K562 (cell line): Measurements from ENCODE around the gene SEMA3F. TPM values are rescaled to one million over a fixed set of nuclear protein-coding genes. Genes with fewer than 3 reads are reported as not detected.

Experiments used
- ATAC-seq: fragments of 200-7000 bp; cut with Tn5 transposase; 3 replicates; pipeline ENCODE4 v1.9.1; 2020; ENCODE audit warnings: moderate library complexity
- BruUV-seq: library from RNA; stranded (reverse); fragments of 400-500 nt; replicated peaks from 2 replicates; lab custom pipeline; 2021; lab: Mats Ljungman, UMichigan
- CTCF ChIA-PET: fragments of 300-600 bp; formaldehyde crosslinking; extraction: SDS; loops from one replicate; lab custom pipeline; 2021; ENCODE audit warnings: low intra/inter-chr PET ratio; lab: Yijun Ruan, JAX
- POLR2A ChIA-PET: fragments of 300-600, 350-650 bp; sonication (Branson Sonifier 250); formaldehyde crosslinking; extraction: SDS; loops from one replicate; lab custom pipeline; 2021; ENCODE audit warnings: antibody characterized with exemption, inconsistent platforms; lab: Yijun Ruan, JAX
- DNase-seq, 4 experiments: peaks; one replicate each; pipeline versions ENCODE4 v3.0.0 to v3.0.0-alpha.2; 2011 to 2018; ENCODE audit warnings: low spot score in 3 of 4, mixed read lengths in 3 of 4; ENCODE audit errors: extremely low read depth in 1 of 4
- FAIRE-seq: peaks from 2 replicates; lab custom pipeline; 2011; peaks lifted over from hg19 to GRCh38; lab: Jason Lieb, UNC
- H2AFZ ChIP-seq: 2 replicates; pipeline ENCODE4 v1.6.0; 2011; ENCODE audit warnings: low read depth, low read length, control low read depth, inconsistent platforms
- H3K27ac ChIP-seq: fragments of 200-600 bp; 3 replicates; pipeline ENCODE4 v1.8.0; 2011; ENCODE audit warnings: low read depth, mild to moderate bottlenecking, control low read depth, inconsistent platforms, low read length, moderate library complexity, mixed read lengths; ENCODE audit errors: extremely low read depth
- H3K27me3 ChIP-seq, 2 experiments: fragments of 300-600 bp in 1 of 2; 2 replicates in 1 of 2; 3 replicates in 1 of 2; pipeline versions ENCODE4 v1.6.0 to v1.8.0; 2011; ENCODE audit warnings: inconsistent platforms in 2 of 2, low read length in 2 of 2, mild to moderate bottlenecking in 1 of 2, mixed read lengths in 1 of 2, moderate library complexity in 1 of 2; ENCODE audit not compliant: control insufficient read depth in 2 of 2, insufficient read depth in 2 of 2
- H3K36me3 ChIP-seq: fragments of 300-600 bp; 3 replicates; pipeline ENCODE4 v1.8.0; 2011; ENCODE audit warnings: mild to moderate bottlenecking, low read length, inconsistent platforms; ENCODE audit not compliant: control insufficient read depth, insufficient read depth
- H3K4me1 ChIP-seq, 2 experiments: fragments of 200-600 bp in 1 of 2; replicated peaks in 1 of 2; 2 replicates in 1 of 2; 3 replicates in 1 of 2; pipeline versions ENCODE4 v1.5.1 to v1.8.0; 2011; ENCODE audit warnings: inconsistent platforms in 2 of 2, low read length in 2 of 2, mild to moderate bottlenecking in 1 of 2, mixed read lengths in 1 of 2, moderate library complexity in 1 of 2; ENCODE audit not compliant: control insufficient read depth in 2 of 2, insufficient read depth in 2 of 2
- H3K4me2 ChIP-seq: 2 replicates; pipeline ENCODE4 v1.6.1; 2011; ENCODE audit warnings: low read length, control low read depth, inconsistent platforms, mixed read lengths; ENCODE audit not compliant: insufficient read depth
- H3K4me3 ChIP-seq: fragments of 200-600 bp; sonication (generic), shearing (Covaris generic); 2 replicates; pipeline ENCODE4 v1.5.1; 2016; ENCODE audit warnings: control low read depth, inconsistent platforms
- H3K79me2 ChIP-seq: fragments of 200-600 bp; 3 replicates; pipeline ENCODE4 v1.8.0; 2011; ENCODE audit warnings: low read length, inconsistent platforms; ENCODE audit not compliant: control insufficient read depth, insufficient read depth
- H3K9ac ChIP-seq, 2 experiments: 2 replicates each; pipeline versions ENCODE4 v1.6.0 to v1.6.1; 2011; ENCODE audit warnings: low read depth in 2 of 2, low read length in 2 of 2, control low read depth in 1 of 2, inconsistent platforms in 1 of 2, mild to moderate bottlenecking in 1 of 2, mixed read lengths in 1 of 2; ENCODE audit not compliant: insufficient read depth in 1 of 2
- H3K9me1 ChIP-seq: one replicate; pipeline ENCODE4 v1.6.0; 2011; ENCODE audit warnings: inconsistent platforms, mild to moderate bottlenecking, low read length, moderate library complexity; ENCODE audit not compliant: control insufficient read depth, insufficient read depth
- H3K9me3 ChIP-seq: replicated peaks from 2 replicates; pipeline ENCODE4 v1.5.1; 2011; ENCODE audit warnings: low read depth, low read length, inconsistent platforms; ENCODE audit not compliant: control insufficient read depth, insufficient read depth
- H4K20me1 ChIP-seq: replicated peaks from 2 replicates; pipeline ENCODE4 v1.6.1; 2011; ENCODE audit warnings: low read length, inconsistent platforms, mixed read lengths; ENCODE audit not compliant: control insufficient read depth, insufficient read depth
- KDM5B ChIP-seq: fragments of 200-600 bp; sonication (generic); IDR thresholded peaks from 2 replicates; pipeline ENCODE4 v1.6.1; 2012; ENCODE audit warnings: low read depth, mild to moderate bottlenecking, moderate library complexity, low read length, control low read depth, inconsistent platforms; ENCODE audit not compliant: insufficient replicate concordance
- NELFE ChIP-seq: IDR thresholded peaks from 2 replicates; pipeline ENCODE4 v1.6.1; 2011; ENCODE audit warnings: mild to moderate bottlenecking; ENCODE audit not compliant: insufficient read depth, insufficient read length
- SETDB1 ChIP-seq: IDR thresholded peaks from one replicate; pipeline ENCODE4 v1.6.1; 2012; ENCODE audit warnings: low read length, control low read depth, inconsistent platforms
- SMAD3 ChIP-seq: fragments of 450-650 bp; formaldehyde crosslinking; conservative IDR thresholded peaks from 2 replicates; pipeline ENCODE4 v1.4.0; 2020; ENCODE audit warnings: mild to moderate bottlenecking
- ZBTB1 ChIP-seq: sonication (generic); formaldehyde crosslinking; IDR thresholded peaks from 2 replicates; pipeline ENCODE4 v1.8.1; 2023; ENCODE audit warnings: missing genetic modification reagents, low read depth, mild to moderate bottlenecking, borderline replicate concordance
- ZBTB26 ChIP-seq: fragments of 450-650 bp; formaldehyde crosslinking; IDR thresholded peaks from 2 replicates; pipeline ENCODE4 v1.4.0; 2022; ENCODE audit warnings: missing genetic modification characterization
- ZFX ChIP-seq: sonication (generic); formaldehyde crosslinking; IDR thresholded peaks from 2 replicates; pipeline ENCODE4 v1.8.0; 2022; ENCODE audit warnings: mild to moderate bottlenecking, missing genetic modification reagents, moderate library complexity
- WGBS: fragments of 100-300 bp; shearing (Covaris generic); methylation state at CpG from one replicate; pipeline ENCODE4 v1.1.6; 2016; ENCODE audit warnings: low coverage, mixed read lengths; ENCODE audit not compliant: insufficient coverage; ENCODE audit errors: missing lambda C conversion rate; 5-methylcytosine and 5-hydroxymethylcytosine counted together
- in situ Hi-C: fragments of 300-500 bp; cut with MboI; formaldehyde crosslinking; loops from 4 replicates; pipeline ENCODE4 v1.15.0; 2018; ENCODE audit warnings: inconsistent platforms, mixed read lengths
- intact Hi-C: fragments of 100-400 bp; cut with micrococcal nuclease; formaldehyde crosslinking; loops from 2 replicates; pipeline ENCODE4 v1.14.2; 2022
- polyA plus RNA-seq, 8 experiments: library from polyadenylated mRNA; depleted of rRNA in 4 of 8; stranded (reverse) in 5 of 8; unstranded in 3 of 8; fragments of >200 nt; fragmentation: Nextera tagmentation in 2 of 8; fragmentation: Illumina TruSeq in 1 of 8; extraction: Ambion mirVana in 2 of 8; extraction: Trizol in 1 of 8; gene quantifications; 2 replicates each; pipeline versions ENCODE4 v1.2.1 to v1.2.3, GENCODE V29; 2011 to 2014; ENCODE audit warnings: inconsistent platforms in 1 of 8, missing spikeins in 1 of 8
- total RNA-seq, 7 experiments: library from RNA; depleted of rRNA in 6 of 7; stranded (reverse); fragments of >200 nt in 6 of 7; fragmentation: Illumina TruSeq in 2 of 7; extraction: Trizol in 2 of 7; gene quantifications; 2 replicates each; pipeline versions ENCODE4 v1.2.1 to v1.2.3, GENCODE V29; 2011 to 2021; ENCODE audit warnings: low replicate concordance in 1 of 7

The SEMA3F gene
- total and polyA plus RNA-seq, 9 of the 15 experiments (the other 6 are each of a cell fraction or from before 2014, with no cell fraction given), result 0.58 to 3.0 (median 2.0) TPM; not detected in 2

DNA sequence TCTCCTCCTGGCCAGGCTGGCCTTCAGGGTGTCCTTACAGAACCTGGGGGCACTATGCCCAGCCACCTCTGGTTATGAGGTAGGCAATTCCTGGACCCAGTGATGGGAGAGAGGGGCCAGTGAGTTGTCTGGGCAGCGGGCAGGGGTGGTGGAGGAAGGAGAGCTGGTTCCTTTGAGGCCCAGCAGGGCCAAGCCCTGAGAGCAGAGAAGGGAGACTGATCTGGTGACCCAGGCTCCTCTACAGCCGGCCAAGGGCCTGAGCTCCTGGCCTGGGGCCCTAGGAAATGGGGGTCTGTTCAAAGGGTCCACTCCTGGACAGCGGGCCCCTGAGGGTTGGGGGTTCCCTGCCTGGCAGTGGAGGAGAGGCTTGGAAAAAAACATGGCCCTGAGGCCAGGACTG is 57.8 kb downstream of the SEMA3F start:
- Histone ChIP-seq H3K4me3 (no peak overlapping the region), H4K20me1 (no peaks in the 10 kb centered on the region), H3K36me3 (no peaks in the 10 kb centered on the region), H3K9me1 (no peaks in the 10 kb centered on the region), H3K4me2 (no peak overlapping the region), H3K9ac (no peak overlapping the region), H3K79me2 (no peaks in the 10 kb centered on the region), H3K27me3 (peaks cover 0 to 25% of the 10 kb centered on the region in 2 experiments; a peak in 3 of 5 replicates), H3K9me3 (no peaks in the 10 kb centered on the region), H2AFZ (no peak overlapping the region), H3K27ac (no peak overlapping the region), H3K4me1 (no peaks in the 10 kb centered on the region; a peak in 2 of 5 replicates)
- TF ChIP-seq SETDB1, result no peak
- TF ChIP-seq ZBTB1, result no peak
- no peak for TF ChIP-seq ZBTB26 (CRISPR knock-in tag)
- no peak for TF ChIP-seq NELFE
- no peak for TF ChIP-seq SMAD3
- no peak for TF ChIP-seq KDM5B
- TF ChIP-seq ZFX (CRISPR knock-in tag), result no peak
- ChIA-PET CTCF (no interaction called here), POLR2A (interaction anchor here (1.0 kb wide), 1 partner anchor 53 kb away, joined by 3 read pairs; no protein-coding TSS in a partner anchor)
- DNase-seq, result no peak
- intact Hi-C loops (no loop called here), in situ Hi-C loops (no loop called here)
- no peak for ATAC-seq
- no peak for FAIRE-seq
- WGBS, result 17% methylated on average over 3 of the region's 3 CpGs
- no TSS peak for BruUV-seq
